Testis (tissue), 2 donors: ENCODE data around the gene PRKAR2B.

Experiments used
- CTCF ChIP-seq, 3 experiments: fragments of 450-650 bp in 2 of 3; fragments of 200-600 bp in 1 of 3; sonication (generic) in 1 of 3; IDR thresholded peaks; one replicate each; pipeline ENCODE4 v1.5.1; 2016 to 2019; ENCODE audit warnings: antibody characterized with exemption in 3 of 3, mild to moderate bottlenecking in 2 of 3, moderate library complexity in 1 of 3
- POLR2A ChIP-seq: fragments of 450-650 bp; IDR thresholded peaks from one replicate; pipeline ENCODE4 v1.6.1; 2017; ENCODE audit warnings: antibody characterized with exemption, mild to moderate bottlenecking, moderate library complexity

GRCh38 chr7:107049480-107049879, 5.0 kb downstream of the PRKAR2B start:
- TF ChIP-seq CTCF (IDR thresholded peaks at IDR 0.05), result no peak
- TF ChIP-seq POLR2A, result no peak
